IMR-90 (cell line): ENCODE data around the gene CNTN4. TPM values are rescaled to one million over a fixed set of nuclear protein-coding genes. Genes with fewer than 3 reads are reported as not detected.

Experiments used
- ATAC-seq: fragments of 200-7000 bp; cut with Tn5 transposase; 2 replicates; pipeline ENCODE4 v1.9.1; 2020; ENCODE audit warnings: low read depth, mild to moderate bottlenecking, moderate library complexity
- BruUV-seq: library from RNA; stranded (reverse); fragments of 400-500 nt; replicated peaks from 2 replicates; lab custom pipeline; 2021; lab: Mats Ljungman, UMichigan
- CTCF ChIA-PET: fragments of 300-600 bp; formaldehyde crosslinking; extraction: SDS; loops from one replicate; lab custom pipeline; 2021; ENCODE audit warnings: antibody characterized with exemption; lab: Yijun Ruan, JAX
- POLR2A ChIA-PET: fragments of 300-600 bp; sonication (Branson Sonifier 250); formaldehyde crosslinking; loops from one replicate; lab custom pipeline; 2022; ENCODE audit warnings: antibody characterized with exemption; ENCODE audit not compliant: unreplicated experiment; lab: Charles Lee
- DNase-seq: peaks from one replicate; pipeline ENCODE4 v3.0.0; 2013
- H2AFZ ChIP-seq: replicated peaks from 2 replicates; pipeline ENCODE3; 2013; ENCODE audit warnings: low read length, mild to moderate bottlenecking; ENCODE audit not compliant: poor library complexity
- H2AK5ac ChIP-seq: 2 replicates; pipeline ENCODE4 v1.6.1; 2013; ENCODE audit warnings: low read depth, low read length, inconsistent platforms
- H2AK9ac ChIP-seq: replicated peaks from 2 replicates; pipeline ENCODE3; 2013; ENCODE audit warnings: mild to moderate bottlenecking, low read depth, low read length, moderate library complexity; ENCODE audit not compliant: poor library complexity
- H2BK120ac ChIP-seq: 2 replicates; pipeline ENCODE4 v1.6.1; 2013; ENCODE audit warnings: low read depth, low read length, inconsistent platforms
- H2BK15ac ChIP-seq: 3 replicates; pipeline ENCODE4 v1.6.1; 2013; ENCODE audit warnings: low read depth, low read length, inconsistent platforms
- H2BK20ac ChIP-seq: 2 replicates; pipeline ENCODE4 v1.6.1; 2013; ENCODE audit warnings: low read depth, mild to moderate bottlenecking, inconsistent platforms, low read length, moderate library complexity
- H2BK5ac ChIP-seq: 2 replicates; pipeline ENCODE4 v1.6.1; 2013; ENCODE audit warnings: mild to moderate bottlenecking, low read depth, low read length, inconsistent platforms; ENCODE audit not compliant: poor library complexity, severe bottlenecking
- H3K14ac ChIP-seq: replicated peaks from 2 replicates; pipeline ENCODE4 v1.6.1; 2013; ENCODE audit warnings: low read depth, low read length, inconsistent platforms
- H3K18ac ChIP-seq: 2 replicates; pipeline ENCODE4 v1.6.1; 2013; ENCODE audit warnings: low read depth, low read length, control low read depth
- H3K23ac ChIP-seq: 2 replicates; pipeline ENCODE4 v1.6.1; 2013; ENCODE audit warnings: low read depth, low read length, inconsistent platforms
- H3K27ac ChIP-seq: 2 replicates; pipeline ENCODE4 v1.5.1; 2013; ENCODE audit warnings: mild to moderate bottlenecking, control low read depth, low read length; ENCODE audit not compliant: insufficient read depth
- H3K27me3 ChIP-seq: 2 replicates; pipeline ENCODE4 v1.6.1; 2013; ENCODE audit warnings: low read length; ENCODE audit not compliant: control insufficient read depth, insufficient read depth
- H3K36me3 ChIP-seq: 2 replicates; pipeline ENCODE4 v1.6.1; 2013; ENCODE audit warnings: low read length, mixed read lengths; ENCODE audit not compliant: control insufficient read depth, insufficient read depth
- H3K4ac ChIP-seq: 2 replicates; pipeline ENCODE4 v1.6.1; 2013; ENCODE audit warnings: low read depth, low read length, inconsistent platforms
- H3K4me1 ChIP-seq: 2 replicates; pipeline ENCODE4 v1.6.1; 2013; ENCODE audit warnings: low read length, mixed read lengths; ENCODE audit not compliant: control insufficient read depth, insufficient read depth
- H3K4me2 ChIP-seq: 2 replicates; pipeline ENCODE4 v1.6.1; 2013; ENCODE audit warnings: low read depth, mild to moderate bottlenecking, control low read depth, low read length, moderate library complexity
- H3K4me3 ChIP-seq: 2 replicates; pipeline ENCODE4 v1.5.1; 2013; ENCODE audit warnings: low read depth, mild to moderate bottlenecking, control low read depth, low read length, moderate library complexity; ENCODE audit not compliant: insufficient read depth
- H3K56ac ChIP-seq: 2 replicates; pipeline ENCODE4 v1.6.1; 2013; ENCODE audit warnings: low read length, inconsistent platforms; ENCODE audit not compliant: insufficient read depth; ENCODE audit errors: extremely low read depth
- H3K79me1 ChIP-seq, 2 experiments: 2 replicates each; pipeline ENCODE4 v1.6.1; 2013; ENCODE audit warnings: low read length in 2 of 2, inconsistent platforms in 1 of 2, low read depth in 1 of 2
- H3K9ac ChIP-seq: 2 replicates; pipeline ENCODE4 v1.6.1; 2013; ENCODE audit warnings: low read depth, low read length, control low read depth
- H3K9me1 ChIP-seq: 2 replicates; pipeline ENCODE4 v1.6.1; 2013; ENCODE audit warnings: low read length, inconsistent platforms; ENCODE audit not compliant: insufficient read depth
- H3K9me3 ChIP-seq: 2 replicates; pipeline ENCODE4 v1.6.1; 2013; ENCODE audit warnings: low read length; ENCODE audit not compliant: control insufficient read depth, insufficient read depth
- H4K20me1 ChIP-seq: 2 replicates; pipeline ENCODE4 v1.6.1; 2013; ENCODE audit warnings: low read length, inconsistent platforms; ENCODE audit not compliant: insufficient read depth
- H4K5ac ChIP-seq: 2 replicates; pipeline ENCODE4 v1.6.1; 2013; ENCODE audit warnings: mild to moderate bottlenecking, low read depth, low read length, control low read depth
- H4K8ac ChIP-seq, 2 experiments: 2 replicates each; pipeline ENCODE4 v1.6.1; 2013; ENCODE audit warnings: low read depth in 2 of 2, low read length in 2 of 2, control low read depth in 1 of 2, inconsistent platforms in 1 of 2
- H4K91ac ChIP-seq: 2 replicates; pipeline ENCODE4 v1.6.1; 2013; ENCODE audit warnings: low read depth, low read length, inconsistent platforms; ENCODE audit not compliant: insufficient read depth
- CEBPB ChIP-seq: IDR thresholded peaks from 2 replicates; pipeline ENCODE4 v1.6.1; 2012; ENCODE audit warnings: low read depth, low read length, improper control_type of control experiment
- WGBS, 2 experiments: methylation state at CpG; one replicate each; pipeline versions ENCODE4 v1.1.5 to v1.1.7; 2013; ENCODE audit warnings: missing lambda C conversion rate in 2 of 2; ENCODE audit not compliant: insufficient read length in 1 of 2; ENCODE audit errors: extremely low coverage in 2 of 2; 5-methylcytosine and 5-hydroxymethylcytosine counted together
- dilution Hi-C: fragments of 300-500 bp; cut with HindIII; formaldehyde crosslinking; loops from one replicate; pipeline ENCODE4 v1.14.3; 2018; ENCODE audit warnings: low sequenced_read_pairs; ENCODE audit not compliant: unreplicated experiment
- in situ Hi-C: fragments of 300-500 bp; cut with MboI; formaldehyde crosslinking; loops from 3 replicates; pipeline ENCODE4 v1.14.3; 2019; ENCODE audit warnings: low sequenced_read_pairs, inconsistent platforms, mixed read lengths
- intact Hi-C: fragments of 100-400 bp; cut with micrococcal nuclease; formaldehyde crosslinking; loops from 2 replicates; pipeline ENCODE4 v1.10.0; 2022
- polyA plus RNA-seq, 3 experiments: library from polyadenylated mRNA; depleted of rRNA; stranded (reverse); fragments of >200 nt; gene quantifications; 2 replicates each; pipeline ENCODE4 v1.2.3, GENCODE V29; 2012; ENCODE audit warnings: low replicate concordance in 1 of 3
- total RNA-seq: library from RNA; depleted of rRNA; stranded (reverse); fragments of >200 nt; gene quantifications from 2 replicates; pipeline ENCODE4 v1.2.3, GENCODE V29; 2012

Gene CNTN4
- total and polyA plus RNA-seq, 2 of the 4 experiments (the other 2 are of a cell fraction): under 0.01 TPM; not detected in 1

GRCh38 chr3:2934541-2934940 is 835.9 kb downstream of the CNTN4 start:
- TF ChIP-seq CEBPB: no peak
- Histone ChIP-seq H3K4me3 (no peak overlapping the region), H4K91ac (no peak overlapping the region), H2BK120ac (no peak overlapping the region), H3K27me3 (no peaks in the 10 kb centered on the region), H4K5ac (no peak overlapping the region), H3K4ac (no peak overlapping the region), H4K8ac (no peak overlapping the region), H3K14ac (no peak overlapping the region), H2AK5ac (no peak overlapping the region), H2BK20ac (no peak overlapping the region), H3K9ac (no peak overlapping the region), H3K79me1 (no peaks in the 10 kb centered on the region), H3K18ac (no peak overlapping the region), H3K4me1 (no peaks in the 10 kb centered on the region), H3K56ac (no peak overlapping the region), H4K20me1 (no peaks in the 10 kb centered on the region), H3K36me3 (no peaks in the 10 kb centered on the region), H3K23ac (no peak overlapping the region), H2BK15ac (no peak overlapping the region), H2BK5ac (no peak overlapping the region), H2AFZ (no peak overlapping the region), H2AK9ac (no peak overlapping the region), H3K4me2 (no peak overlapping the region), H3K27ac (no peak overlapping the region), H3K9me3 (peaks cover 22% of the 10 kb centered on the region), H3K9me1 (no peaks in the 10 kb centered on the region)
- BruUV-seq: no TSS peak
- no CpG with 5 or more reads among the region's 4 CpGs for WGBS, 2 experiments
- CTCF ChIA-PET: no interaction called here
- dilution Hi-C loops (no loop called here), in situ Hi-C loops (no loop called here), intact Hi-C loops (no loop called here)
- no peak for DNase-seq
- POLR2A ChIA-PET: no interaction called here
- ATAC-seq: no peak
